ENCODE measurements around the gene SCAMP4. TPM values are rescaled to one million over a fixed set of nuclear protein-coding genes. Genes with fewer than 3 reads are reported as not detected.

The SCAMP4 gene
- total RNA-seq, 1 donor from 2014 or later, result 71.2 TPM

DNA sequence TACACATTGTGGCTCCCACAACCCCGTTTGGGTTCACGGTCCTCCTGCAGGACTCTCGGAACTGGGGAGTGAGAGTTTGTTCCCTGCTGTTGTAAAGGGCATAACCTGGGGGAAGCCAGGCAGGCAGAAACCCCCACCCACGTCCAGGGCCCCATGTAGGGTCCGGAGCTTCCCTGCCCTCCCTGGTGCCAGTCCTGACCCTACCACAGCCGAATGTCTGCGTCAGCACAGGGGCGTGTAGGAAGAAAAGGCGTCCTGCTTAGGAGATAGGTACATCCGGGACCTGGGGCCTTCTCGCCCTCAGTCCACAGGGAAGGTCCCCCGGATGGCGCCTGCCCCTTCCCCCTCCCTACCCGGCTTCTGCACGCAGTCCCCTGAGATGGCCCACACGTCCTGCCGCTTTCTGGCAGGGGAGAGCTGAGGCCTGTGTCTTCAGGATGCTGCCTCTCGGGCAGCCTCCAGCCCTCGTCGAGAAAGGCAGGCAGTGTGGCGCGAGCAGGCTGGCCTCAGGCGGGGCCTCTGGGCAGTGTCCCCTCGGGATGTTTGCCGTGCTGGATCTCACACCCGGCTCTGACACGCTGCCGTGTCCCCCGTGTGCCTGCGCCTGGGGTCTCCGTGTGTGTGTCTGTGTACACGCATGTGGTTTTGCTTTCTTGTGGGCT, 54.9 kb downstream of the SCAMP4 start:
- no peak overlapping the region for H3K27ac Mint-ChIP-seq (ENCODE audit: unreplicated experiment)

GRCh38 chr19:1961000-1961883, 56.0 kb downstream of the SCAMP4 start:
- no peak for DNase-seq (ENCODE audit: low read depth, low spot score)
- no peak overlapping the region for H3K27ac Mint-ChIP-seq (ENCODE audit: unreplicated experiment)
- H3K9me3 Mint-ChIP-seq, result no peaks in the 10 kb centered on the region
- TF ChIP-seq, protein P1, sequence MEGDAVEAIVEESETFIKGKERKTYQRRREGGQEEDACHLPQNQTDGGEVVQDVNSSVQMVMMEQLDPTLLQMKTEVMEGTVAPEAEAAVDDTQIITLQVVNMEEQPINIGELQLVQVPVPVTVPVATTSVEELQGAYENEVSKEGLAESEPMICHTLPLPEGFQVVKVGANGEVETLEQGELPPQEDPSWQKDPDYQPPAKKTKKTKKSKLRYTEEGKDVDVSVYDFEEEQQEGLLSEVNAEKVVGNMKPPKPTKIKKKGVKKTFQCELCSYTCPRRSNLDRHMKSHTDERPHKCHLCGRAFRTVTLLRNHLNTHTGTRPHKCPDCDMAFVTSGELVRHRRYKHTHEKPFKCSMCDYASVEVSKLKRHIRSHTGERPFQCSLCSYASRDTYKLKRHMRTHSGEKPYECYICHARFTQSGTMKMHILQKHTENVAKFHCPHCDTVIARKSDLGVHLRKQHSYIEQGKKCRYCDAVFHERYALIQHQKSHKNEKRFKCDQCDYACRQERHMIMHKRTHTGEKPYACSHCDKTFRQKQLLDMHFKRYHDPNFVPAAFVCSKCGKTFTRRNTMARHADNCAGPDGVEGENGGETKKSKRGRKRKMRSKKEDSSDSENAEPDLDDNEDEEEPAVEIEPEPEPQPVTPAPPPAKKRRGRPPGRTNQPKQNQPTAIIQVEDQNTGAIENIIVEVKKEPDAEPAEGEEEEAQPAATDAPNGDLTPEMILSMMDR (conservative IDR thresholded peaks at IDR 0.05), result no peak
- H3K36me3 Mint-ChIP-seq (ENCODE audit: low read depth), result no peaks in the 10 kb centered on the region
- no peaks in the 10 kb centered on the region for H3K27me3 Mint-ChIP-seq (ENCODE audit: low read depth)
- H3K4me1 Mint-ChIP-seq, result no peaks in the 10 kb centered on the region
- H3K4me3 Mint-ChIP-seq, result no peak overlapping the region

More for the DNA sequence above, 54.9 kb downstream of the SCAMP4 start:
- no peaks in the 10 kb centered on the region for H3K27me3 Mint-ChIP-seq (ENCODE audit: low read depth)
- no peak for DNase-seq (ENCODE audit: low read depth, low spot score)
- TF ChIP-seq, protein P1 (conservative IDR thresholded peaks at IDR 0.05), result no peak
- no peak overlapping the region for H3K4me3 Mint-ChIP-seq
- no peaks in the 10 kb centered on the region for H3K36me3 Mint-ChIP-seq (ENCODE audit: low read depth)
- no peaks in the 10 kb centered on the region for H3K9me3 Mint-ChIP-seq
- H3K4me1 Mint-ChIP-seq, result no peaks in the 10 kb centered on the region

DNA sequence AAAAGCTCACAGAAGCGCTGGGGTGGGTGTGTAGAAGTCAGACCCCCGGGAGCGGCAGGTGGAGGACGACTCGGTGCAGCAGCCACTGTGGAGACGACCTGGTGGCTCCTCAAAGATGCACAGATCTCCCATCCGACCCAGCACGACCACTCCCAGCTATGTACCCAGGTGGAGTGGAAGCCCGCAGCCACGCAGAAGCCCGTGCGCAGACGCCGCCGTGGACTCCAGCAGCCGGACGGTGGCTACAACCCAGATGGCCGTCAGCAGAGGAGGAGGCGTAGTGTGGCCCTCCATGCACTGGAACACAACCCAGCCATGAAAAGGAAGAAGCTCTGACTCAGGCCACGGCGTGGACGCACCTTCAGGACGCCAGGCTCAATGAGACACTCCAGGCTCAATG, 57.5 kb downstream of the SCAMP4 start:
- H3K4me3 Mint-ChIP-seq, result no peak overlapping the region
- no peak for DNase-seq (ENCODE audit: low read depth, low spot score)
- no peaks in the 10 kb centered on the region for H3K36me3 Mint-ChIP-seq (ENCODE audit: low read depth)
- no peaks in the 10 kb centered on the region for H3K4me1 Mint-ChIP-seq
- TF ChIP-seq, protein P1 (conservative IDR thresholded peaks at IDR 0.05), result no peak
- H3K27ac Mint-ChIP-seq (ENCODE audit: unreplicated experiment), result no peak overlapping the region
- no peaks in the 10 kb centered on the region for H3K27me3 Mint-ChIP-seq (ENCODE audit: low read depth)
- H3K9me3 Mint-ChIP-seq, result no peaks in the 10 kb centered on the region

- no peaks in the 10 kb centered on the region for H3K4me1 Mint-ChIP-seq
- H3K36me3 Mint-ChIP-seq (ENCODE audit: low read depth), result no peaks in the 10 kb centered on the region
- no peak overlapping the region for H3K4me3 Mint-ChIP-seq
- H3K9me3 Mint-ChIP-seq, result no peaks in the 10 kb centered on the region
- no peaks in the 10 kb centered on the region for H3K27me3 Mint-ChIP-seq (ENCODE audit: low read depth)
- H3K27ac Mint-ChIP-seq (ENCODE audit: unreplicated experiment), result no peak overlapping the region
- no peak for DNase-seq (ENCODE audit: low read depth, low spot score)
- TF ChIP-seq, protein P1 (conservative IDR thresholded peaks at IDR 0.05), result no peak
These were observed 61.9 kb downstream of the SCAMP4 start for GRCh38 chr19:1967087-1967608.

GRCh38 chr19:1968279-1969175, 63.3 kb downstream of the SCAMP4 start:
- Mint-ChIP-seq H3K27me3 (ENCODE audit: low read depth) (no peaks in the 10 kb centered on the region), H3K27ac (ENCODE audit: unreplicated experiment) (no peak overlapping the region), H3K36me3 (ENCODE audit: low read depth) (no peaks in the 10 kb centered on the region), H3K9me3 (no peaks in the 10 kb centered on the region), H3K4me3 (no peak overlapping the region), H3K4me1 (no peaks in the 10 kb centered on the region)
- TF ChIP-seq, protein P1 (conservative IDR thresholded peaks at IDR 0.05), result no peak
- DNase-seq (ENCODE audit: low read depth, low spot score), result no peak

Measured in neural crest cell (in vitro differentiated cells).